ENCODE measurements around the gene AGAP1.

- no peak for TF ChIP-seq POLR2A (IDR thresholded peaks at IDR 0.05)
- TF ChIP-seq CTCF (IDR thresholded peaks at IDR 0.05) = no peak
Observed at GRCh38 chr2:235492850-235493344, 946 bp upstream of the AGAP1 start.

All from vagina (tissue), 2 donors.